Breast epithelium (tissue), 3 donors: Measurements from ENCODE around the gene RAC3.

Source experiments
- POLR2A ChIP-seq: fragments of 450-650 bp; IDR thresholded peaks from one replicate; pipeline ENCODE4 v1.6.1; 2016; ENCODE audit warnings: antibody characterized with exemption, mild to moderate bottlenecking, moderate library complexity
- POLR2AphosphoS5 ChIP-seq, 3 donors: sonication (generic); formaldehyde crosslinking; IDR thresholded peaks; one replicate each; pipeline ENCODE4 v1.6.1; 2017; ENCODE audit warnings: antibody characterized with exemption in 3 of 3
- TF ChIP-seq, protein P1 (sequence below), 3 donors: fragments of 450-650 bp; IDR thresholded peaks; one replicate each; pipeline ENCODE4 v1.5.1; 2016 to 2017; ENCODE audit warnings: antibody characterized with exemption in 3 of 3, mild to moderate bottlenecking in 3 of 3, moderate library complexity in 3 of 3

DNA sequence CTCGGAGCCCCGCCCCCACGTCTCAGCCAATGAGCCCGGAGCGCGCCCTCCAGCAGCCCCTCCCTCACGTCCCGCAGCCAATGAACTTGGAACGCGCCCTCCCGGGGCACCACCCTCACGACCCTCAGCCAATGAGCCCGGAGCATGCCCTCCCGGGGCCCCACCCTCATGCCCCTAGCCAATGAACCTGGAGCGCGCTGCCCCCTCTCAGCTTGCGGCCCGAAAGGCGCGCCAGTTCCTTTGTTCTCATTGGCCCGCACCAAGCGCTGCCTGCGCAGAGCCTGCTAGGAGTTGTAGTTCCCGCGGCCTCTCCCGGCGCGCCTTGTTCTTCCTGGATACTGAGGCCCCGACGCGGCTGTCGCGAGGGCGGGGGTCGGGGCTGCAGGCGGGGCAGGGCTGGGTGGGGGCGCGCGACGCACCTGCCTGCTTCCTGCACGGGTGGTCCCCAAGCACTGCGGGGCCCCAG, 8.5 kb upstream of the RAC3 start, which contains the start of gene LRRC45:
- TF ChIP-seq, protein P1, sequence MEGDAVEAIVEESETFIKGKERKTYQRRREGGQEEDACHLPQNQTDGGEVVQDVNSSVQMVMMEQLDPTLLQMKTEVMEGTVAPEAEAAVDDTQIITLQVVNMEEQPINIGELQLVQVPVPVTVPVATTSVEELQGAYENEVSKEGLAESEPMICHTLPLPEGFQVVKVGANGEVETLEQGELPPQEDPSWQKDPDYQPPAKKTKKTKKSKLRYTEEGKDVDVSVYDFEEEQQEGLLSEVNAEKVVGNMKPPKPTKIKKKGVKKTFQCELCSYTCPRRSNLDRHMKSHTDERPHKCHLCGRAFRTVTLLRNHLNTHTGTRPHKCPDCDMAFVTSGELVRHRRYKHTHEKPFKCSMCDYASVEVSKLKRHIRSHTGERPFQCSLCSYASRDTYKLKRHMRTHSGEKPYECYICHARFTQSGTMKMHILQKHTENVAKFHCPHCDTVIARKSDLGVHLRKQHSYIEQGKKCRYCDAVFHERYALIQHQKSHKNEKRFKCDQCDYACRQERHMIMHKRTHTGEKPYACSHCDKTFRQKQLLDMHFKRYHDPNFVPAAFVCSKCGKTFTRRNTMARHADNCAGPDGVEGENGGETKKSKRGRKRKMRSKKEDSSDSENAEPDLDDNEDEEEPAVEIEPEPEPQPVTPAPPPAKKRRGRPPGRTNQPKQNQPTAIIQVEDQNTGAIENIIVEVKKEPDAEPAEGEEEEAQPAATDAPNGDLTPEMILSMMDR (IDR thresholded peaks at IDR 0.05), result no peak
- TF ChIP-seq POLR2A (no peak), POLR2AphosphoS5 (IDR thresholded peaks at IDR 0.05) (peak in 1 of 3 donors; percentile 55)
